DOHH2 (cell line): ENCODE results near the gene BTBD18.
A peak's percentile ranks its signal among the peaks of the same experiment; 100 is the strongest.

Experiments
- CTCF ChIP-seq: fragments of 200-600 bp; sonication (generic); IDR thresholded peaks from one replicate; pipeline ENCODE4 v1.5.1; 2014; ENCODE audit warnings: antibody characterized with exemption, mild to moderate bottlenecking, low read depth, low read length; ENCODE audit not compliant: poor library complexity, severe bottlenecking
- EZH2phosphoT487 ChIP-seq: fragments of 200-600 bp; sonication (generic); IDR thresholded peaks from 2 replicates; pipeline ENCODE4 v1.6.1; 2017; ENCODE audit warnings: borderline replicate concordance, mild to moderate bottlenecking, antibody characterized with exemption, low read length, moderate library complexity, mixed read lengths

GRCh38 chr11:57800444-57801182, 49.0 kb upstream of the BTBD18 start:
- TF ChIP-seq CTCF: peak; percentile 80
- no peak for TF ChIP-seq EZH2phosphoT487
